Spleen (tissue), 13 donors: ENCODE results near the gene RPS4Y2. TPM values are rescaled to one million over a fixed set of nuclear protein-coding genes. Genes with fewer than 3 reads are reported as not detected.

Source experiments
- DNase-seq: peaks from one replicate; pipeline ENCODE4 v3.0.0-alpha.2; 2020
- H3K27ac ChIP-seq, 8 donors: fragments of 200-600 bp; sonication (generic) in 7 of 8; 1 replicate in 4 of 8; 2 replicates in 4 of 8; pipeline versions ENCODE4 v1.5.0 to v1.8.0; 2016 to 2021; ENCODE audit warnings: inconsistent platforms in 4 of 8, mild to moderate bottlenecking in 4 of 8, moderate library complexity in 1 of 8
- H3K27me3 ChIP-seq, 7 donors: fragments of 200-600 bp; sonication (generic) in 6 of 7; replicated peaks in 1 of 7; 1 replicate in 4 of 7; 2 replicates in 3 of 7; pipeline versions ENCODE4 v1.5.0 to v1.8.0; 2016 to 2021; ENCODE audit warnings: inconsistent platforms in 3 of 7, mild to moderate bottlenecking in 1 of 7
- H3K36me3 ChIP-seq, 6 donors: fragments of 200-600 bp; sonication (generic) in 5 of 6; 1 replicate in 4 of 6; 2 replicates in 2 of 6; pipeline versions ENCODE4 v1.5.0 to v1.8.0; 2016 to 2021; ENCODE audit warnings: inconsistent platforms in 2 of 6
- H3K4me1 ChIP-seq, 6 donors: fragments of 200-600 bp; sonication (generic) in 5 of 6; 1 replicate in 3 of 6; 2 replicates in 3 of 6; pipeline versions ENCODE4 v1.5.0 to v1.8.0; 2016 to 2021; ENCODE audit warnings: inconsistent platforms in 3 of 6
- H3K4me3 ChIP-seq, 8 donors: fragments of 200-600 bp; sonication (generic) in 7 of 8; 1 replicate in 4 of 8; 2 replicates in 4 of 8; pipeline versions ENCODE4 v1.5.0 to v1.8.0; 2016 to 2021; ENCODE audit warnings: inconsistent platforms in 4 of 8, mild to moderate bottlenecking in 4 of 8, moderate library complexity in 2 of 8
- H3K9me3 ChIP-seq, 8 donors: fragments of 200-600 bp; sonication (generic) in 7 of 8; 1 replicate in 4 of 8; 2 replicates in 4 of 8; pipeline versions ENCODE4 v1.5.0 to v1.8.0; 2016 to 2021; ENCODE audit warnings: inconsistent platforms in 4 of 8
- POLR2A ChIP-seq, 3 donors: fragments of 450-650 bp; IDR thresholded peaks; one replicate each; pipeline ENCODE4 v1.5.1; 2017; ENCODE audit warnings: antibody characterized with exemption in 3 of 3, mild to moderate bottlenecking in 1 of 3
- POLR2AphosphoS5 ChIP-seq, 3 donors: sonication (generic); formaldehyde crosslinking; IDR thresholded peaks; one replicate each; pipeline ENCODE4 v1.5.1; 2017; ENCODE audit warnings: antibody characterized with exemption in 3 of 3
- WGBS, 5 donors: extraction: QIAGEN DNeasy Blood & Tissue Kit in 3 of 5; methylation state at CpG; one replicate each; pipeline versions ENCODE4 v1.1.5 to v1.1.7; 2013 to 2018; 5-methylcytosine and 5-hydroxymethylcytosine counted together
- intact Hi-C: fragments of 100-400 bp; cut with DNase I; formaldehyde crosslinking; loops from one replicate; pipeline ENCODE4 v1.15.0; 2023; ENCODE audit warnings: low total_unique reads
- long read RNA-seq, 2 donors: transcript quantifications; one replicate each; lab custom pipeline, GENCODE V29; 2026
- polyA plus RNA-seq, 3 donors: library from polyadenylated mRNA; stranded (reverse); fragments of 200-250 nt; gene quantifications; one replicate each; pipeline ENCODE4 v1.2.1, GENCODE V29; 2013
- total RNA-seq, 7 donors: library from RNA; depleted of rRNA in 3 of 7; stranded (reverse); fragments of >200 nt in 3 of 7; fragmentation: NEBNext Ultra II Directional in 4 of 7; extraction: Animal tissue kit (Norgen Biotek cat#: 25700) in 4 of 7; gene quantifications; one replicate each; pipeline versions ENCODE4 v1.1.0 to v1.2.1, GENCODE V29; 2016 to 2021
- TF ChIP-seq, protein P1 (sequence below), 11 experiments: fragments of 200-600 bp in 7 of 11; fragments of 450-650 bp in 4 of 11; sonication (generic) in 4 of 11; IDR thresholded peaks in 8 of 11; conservative IDR thresholded peaks in 3 of 11; 1 replicate in 7 of 11; 2 replicates in 4 of 11; pipeline versions ENCODE4 v1.4.0 to v1.8.0; 2016 to 2021; ENCODE audit warnings: antibody characterized with exemption in 11 of 11, inconsistent platforms in 4 of 11, mild to moderate bottlenecking in 1 of 11
- donor health status: healthy with polysubstance abuse.
- donor health status: DM: no; HTN: no; CAD: no; lungs with moderate emphysema.
- donor health status: DM: no; HTN: no; CAD: no.
- donor health status: Bipolar disorder and iron deficiency.
- donor health status: healthy.
- donor health status: DM: no; HTN: no; CAD: no.
- donor health status: DM: yes; HTN: yes; CAD: no.

The RPS4Y2 gene
- total RNA-seq (not detected), polyA plus RNA-seq (under 1 TPM in 2 of 3 donors, not detected in 1; 0.16 to 0.85 TPM)
- long read RNA-seq, donor 1: 0 reads
- long read RNA-seq, donor 2: 0 reads

DNA sequence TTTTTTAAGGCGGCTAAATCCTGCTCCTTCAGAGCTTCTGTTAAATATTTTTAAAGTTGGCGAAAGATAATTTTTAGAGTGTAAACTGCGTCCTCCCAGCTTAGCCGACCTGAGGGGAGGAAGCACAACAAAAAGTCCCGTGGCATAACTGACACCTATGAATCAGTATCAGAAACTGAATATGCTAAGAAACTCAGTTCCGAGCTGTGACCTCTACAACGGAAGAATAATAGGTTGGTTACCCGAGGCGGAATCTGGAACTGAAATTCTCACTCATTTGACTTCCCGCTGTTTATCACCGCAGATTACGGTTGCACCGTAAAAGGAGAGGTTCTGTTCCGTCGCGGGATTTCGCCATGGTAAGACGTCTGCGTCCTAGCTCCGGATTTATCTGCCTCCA, at the start of gene RPS4Y2:
Gene RPS4Y2, plus strand, starts transcription at position 301 of the 400 bp plus-strand sequence. Its CDS starts 56 bp downstream, at position 357.
- DNase-seq: no peak
- intact Hi-C loops: no loop called here
- no peaks in the 10 kb centered on the region for H3K4me1 ChIP-seq

DNA sequence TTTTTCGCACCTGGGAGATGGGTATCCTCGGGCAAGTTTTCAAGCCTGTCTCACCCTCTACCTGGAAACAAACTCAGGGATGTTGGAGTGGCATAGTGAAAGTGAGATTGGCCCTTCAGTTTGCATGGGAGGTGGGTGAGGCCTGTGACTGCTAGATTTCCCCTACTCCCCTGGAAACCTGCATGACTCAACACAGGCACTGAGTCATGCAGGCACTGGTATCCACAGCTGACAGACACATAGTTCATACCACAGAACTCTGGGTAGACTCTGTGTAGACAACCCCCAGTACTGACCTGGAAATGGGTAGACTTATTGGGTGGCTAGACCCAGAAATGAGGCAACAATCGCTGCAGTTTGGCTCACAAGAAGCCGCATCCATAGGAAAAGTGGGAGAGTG, 41.5 kb upstream of the RPS4Y2 start:
- no peak for DNase-seq
- H3K27ac ChIP-seq: no peak overlapping the region
- H3K4me3 ChIP-seq: no peak overlapping the region
- H3K36me3 ChIP-seq: no peaks in the 10 kb centered on the region
- intact Hi-C loops: no loop called here
- TF ChIP-seq POLR2A (IDR thresholded peaks at IDR 0.05) (no peak), POLR2AphosphoS5 (IDR thresholded peaks at IDR 0.05) (no peak)
- TF ChIP-seq, protein P1, sequence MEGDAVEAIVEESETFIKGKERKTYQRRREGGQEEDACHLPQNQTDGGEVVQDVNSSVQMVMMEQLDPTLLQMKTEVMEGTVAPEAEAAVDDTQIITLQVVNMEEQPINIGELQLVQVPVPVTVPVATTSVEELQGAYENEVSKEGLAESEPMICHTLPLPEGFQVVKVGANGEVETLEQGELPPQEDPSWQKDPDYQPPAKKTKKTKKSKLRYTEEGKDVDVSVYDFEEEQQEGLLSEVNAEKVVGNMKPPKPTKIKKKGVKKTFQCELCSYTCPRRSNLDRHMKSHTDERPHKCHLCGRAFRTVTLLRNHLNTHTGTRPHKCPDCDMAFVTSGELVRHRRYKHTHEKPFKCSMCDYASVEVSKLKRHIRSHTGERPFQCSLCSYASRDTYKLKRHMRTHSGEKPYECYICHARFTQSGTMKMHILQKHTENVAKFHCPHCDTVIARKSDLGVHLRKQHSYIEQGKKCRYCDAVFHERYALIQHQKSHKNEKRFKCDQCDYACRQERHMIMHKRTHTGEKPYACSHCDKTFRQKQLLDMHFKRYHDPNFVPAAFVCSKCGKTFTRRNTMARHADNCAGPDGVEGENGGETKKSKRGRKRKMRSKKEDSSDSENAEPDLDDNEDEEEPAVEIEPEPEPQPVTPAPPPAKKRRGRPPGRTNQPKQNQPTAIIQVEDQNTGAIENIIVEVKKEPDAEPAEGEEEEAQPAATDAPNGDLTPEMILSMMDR (IDR thresholded peaks at IDR 0.05 in 8 of 11, conservative IDR thresholded peaks at IDR 0.05 in 3 of 11): no peak
- H3K27me3 ChIP-seq: no peaks in the 10 kb centered on the region
- no peaks in the 10 kb centered on the region for H3K9me3 ChIP-seq
- WGBS, 5 donors: 79 to 84% (median 83%) methylated on average over 4 of the region's 4 CpGs; no CpG with 5 or more reads in 2 of the 5 donors
- no peaks in the 10 kb centered on the region for H3K4me1 ChIP-seq

More for the DNA sequence above, at the start of gene RPS4Y2:
- Histone ChIP-seq H3K27ac (no peak within 1 kb of the TSS), H3K27me3 (no peaks in the 10 kb centered on the region), H3K9me3 (no peaks in the 10 kb centered on the region), H3K4me3 (no peak within 1 kb of the TSS), H3K36me3 (no peaks in the 10 kb centered on the region)
- WGBS, 5 donors: 95% methylated on average over 20 of the region's 20 CpGs; no CpG with 5 or more reads in 2 of the 5 donors
- TF ChIP-seq POLR2A (IDR thresholded peaks at IDR 0.05) (no peak), POLR2AphosphoS5 (IDR thresholded peaks at IDR 0.05) (no peak)
- TF ChIP-seq, protein P1 (IDR thresholded peaks at IDR 0.05 in 8 of 11, conservative IDR thresholded peaks at IDR 0.05 in 3 of 11): no peak

GRCh38 chrY:20726184-20726907, 29.6 kb upstream of the RPS4Y2 start:
- Histone ChIP-seq H3K4me1 (no peaks in the 10 kb centered on the region), H3K36me3 (no peaks in the 10 kb centered on the region), H3K27me3 (no peaks in the 10 kb centered on the region), H3K9me3 (no peaks in the 10 kb centered on the region), H3K4me3 (no peak overlapping the region), H3K27ac (peak overlapping the region in 2 of 8 donors; percentile 64 to 75)
- TF ChIP-seq POLR2AphosphoS5 (IDR thresholded peaks at IDR 0.05) (no peak), POLR2A (IDR thresholded peaks at IDR 0.05) (no peak)
- TF ChIP-seq, protein P1 (IDR thresholded peaks at IDR 0.05 in 8 of 11, conservative IDR thresholded peaks at IDR 0.05 in 3 of 11): no peak
- no peak for DNase-seq
- 57 to 69% (median 66%) methylated on average over 10 to 11 of the region's 11 CpGs; no CpG with 5 or more reads in 2 of the 5 donors for WGBS, 5 donors
- intact Hi-C loops: no loop called here

DNA sequence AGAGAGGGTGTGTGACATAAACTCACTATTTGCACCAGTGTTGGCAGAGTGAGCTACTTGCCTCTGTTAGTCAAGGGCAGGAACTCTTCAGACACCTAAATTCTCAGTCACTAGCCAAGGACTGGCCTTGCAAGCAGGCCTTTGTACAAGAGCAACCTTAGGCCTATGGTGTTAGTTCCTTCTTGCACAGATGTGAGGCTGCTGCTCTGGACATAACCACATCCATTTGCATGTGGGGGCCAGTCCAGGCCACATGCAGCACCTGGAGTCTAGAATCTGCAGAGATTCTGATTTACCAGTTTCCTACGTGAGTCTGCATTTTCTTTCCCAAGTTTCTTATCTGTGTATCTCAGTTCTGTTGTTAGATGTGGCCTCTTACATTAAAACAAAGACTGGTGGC, 20.7 kb upstream of the RPS4Y2 start:
- no peak for DNase-seq
- Histone ChIP-seq H3K36me3 (no peaks in the 10 kb centered on the region), H3K4me3 (no peak overlapping the region), H3K4me1 (peaks cover 0 to 7% (median 0%) of the 10 kb centered on the region in 6 donors), H3K9me3 (no peaks in the 10 kb centered on the region), H3K27me3 (no peaks in the 10 kb centered on the region), H3K27ac (no peak overlapping the region)
- 38 to 58% (median 48%) methylated on average over 1 of the region's 1 CpG; no CpG with 5 or more reads in 2 of the 5 donors for WGBS, 5 donors
- TF ChIP-seq POLR2A (IDR thresholded peaks at IDR 0.05) (no peak), POLR2AphosphoS5 (IDR thresholded peaks at IDR 0.05) (no peak)
- TF ChIP-seq, protein P1 (IDR thresholded peaks at IDR 0.05 in 8 of 11, conservative IDR thresholded peaks at IDR 0.05 in 3 of 11): no peak
- intact Hi-C loops: no loop called here
